ENCODE results near the gene ALG12. TPM values are rescaled to one million over a fixed set of nuclear protein-coding genes. Genes with fewer than 3 reads are reported as not detected.
A peak's percentile ranks its signal among the peaks of the same experiment; 100 is the strongest.

ALG12 gene
- polyA plus RNA-seq, 1 of the 3 experiments (the other 2 are of a cell fraction), result 9.9 TPM

DNA sequence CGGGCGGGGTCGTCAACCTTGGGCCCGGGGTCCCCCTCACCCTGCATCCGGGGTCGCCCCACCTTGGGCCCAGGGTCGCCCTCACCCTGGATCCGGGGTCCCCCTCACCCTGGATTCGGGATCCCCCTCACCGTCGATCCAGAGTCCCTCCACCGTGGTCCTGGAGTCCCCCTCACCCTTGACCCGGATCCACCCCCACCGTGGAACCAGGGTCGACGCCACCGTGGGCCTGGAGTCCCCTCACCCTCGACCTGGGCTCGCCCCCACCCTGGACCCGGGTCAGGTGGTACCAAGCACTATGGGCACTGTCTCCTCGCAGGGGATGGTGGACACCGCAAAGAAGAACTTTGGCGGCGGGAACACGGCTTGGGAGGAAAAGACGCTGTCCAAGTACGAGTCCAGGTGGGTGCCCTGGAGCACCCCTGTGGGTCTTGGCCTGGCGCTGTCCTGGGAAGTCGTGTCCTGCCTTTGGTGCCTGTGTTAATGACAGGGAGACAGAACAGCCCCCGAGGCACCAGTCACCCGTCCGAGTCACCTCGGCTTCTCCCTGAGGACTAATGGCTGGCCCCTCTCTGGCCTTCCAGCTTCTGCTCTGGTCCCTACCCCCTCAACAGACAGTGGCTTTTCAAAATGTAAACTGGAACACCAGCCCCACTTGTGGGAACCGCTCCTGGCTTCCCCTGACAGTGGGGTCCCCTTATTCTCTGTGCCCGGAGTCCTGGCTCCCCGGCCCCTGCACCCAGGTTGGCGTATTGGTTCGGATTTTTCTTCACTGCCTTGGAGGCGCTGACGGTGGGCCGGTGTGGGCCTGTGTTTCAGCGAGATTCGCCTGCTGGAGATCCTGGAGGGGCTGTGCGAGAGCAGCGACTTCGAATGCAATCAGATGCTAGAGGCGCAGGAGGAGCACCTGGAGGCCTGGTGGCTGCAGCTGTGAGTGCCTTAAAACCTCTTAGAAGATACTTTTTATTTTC, 958 bp upstream of the ALG12 start:
- Histone ChIP-seq H3K27me3 (ENCODE audit: insufficient read depth) (no peaks in the 10 kb centered on the region), H2AFZ (ENCODE audit: low read depth) (no peak overlapping the region), H3K9me2 (no peaks in the 10 kb centered on the region), H3K9ac (peak overlapping the region; percentile 51; the same call in 1 of the 2 replicates), H3K4me3 (ENCODE audit: low read depth in 2 of 2, low read length in 1 of 2) (peak overlapping the region; percentile 55 to 72), H3K4me2 (peak overlapping the region; percentile 78), H4K20me1 (ENCODE audit: insufficient read depth) (no peaks in the 10 kb centered on the region), H3K27ac (ENCODE audit: low read depth in 2 of 2, low read length in 1 of 2) (peak overlapping the region in 1 of 2 experiments; percentile 58; a peak in 1 of 4 replicates), H3K4me1 (ENCODE audit: control insufficient read depth in 1 of 2, insufficient read depth in 2 of 2, low read depth in 1 of 2, low read length in 1 of 2) (peaks cover 0 to 12% of the 10 kb centered on the region in 2 experiments; a peak in 2 of 4 replicates), H3K36me3 (replicated peaks in 1 of 2; ENCODE audit: control insufficient read depth in 1 of 2, insufficient read depth in 2 of 2, low read length in 1 of 2) (peaks cover 0 to 29% of the 10 kb centered on the region in 2 experiments), H3F3A (replicated peaks; ENCODE audit: insufficient read depth) (no peaks in the 10 kb centered on the region), H3K79me2 (ENCODE audit: insufficient read depth) (0 out of 2 replicates have a peak, but pooled peaks cover 5% of the 10 kb centered on the region), H3K9me3 (no peaks in the 10 kb centered on the region)
- ChIA-PET CTCF (interaction anchor here (1.3 to 4.1 kb wide), 3 partner anchors 11 to 111 kb away, joined by 6 to 18 read pairs (median 12); no protein-coding TSS in a partner anchor), POLR2A (interaction anchor here (1.1 to 1.6 kb wide), 2 partner anchors 14 to 16 kb away, joined by 5 read pairs; no protein-coding TSS in a partner anchor)
- 46% methylated on average over 24 of the region's 47 CpGs for WGBS (ENCODE audit: low lambda C conversion rate)
- no peak for TF ChIP-seq FOXJ3 (CRISPR knock-in tag; IDR thresholded peaks at IDR 0.05)
- no peak for TF ChIP-seq RXRA (IDR thresholded peaks at IDR 0.05; ENCODE audit: borderline replicate concordance, low read depth)
- TF ChIP-seq JUND (IDR thresholded peaks at IDR 0.05), result no peak
- no peak for TF ChIP-seq FOSL2 (IDR thresholded peaks at IDR 0.05; ENCODE audit: borderline replicate concordance, low read depth)
- no peak for TF ChIP-seq TCF12 (IDR thresholded peaks at IDR 0.05)
- no peak for TF ChIP-seq FOXM1 (IDR thresholded peaks at IDR 0.05; ENCODE audit: low read depth)
- TF ChIP-seq TEAD4 (IDR thresholded peaks at IDR 0.05; ENCODE audit: borderline replicate concordance, insufficient read depth), result no peak
- TF ChIP-seq GATA2 (CRISPR knock-in tag; IDR thresholded peaks at IDR 0.05), result no peak
- TF ChIP-seq, protein P1, sequence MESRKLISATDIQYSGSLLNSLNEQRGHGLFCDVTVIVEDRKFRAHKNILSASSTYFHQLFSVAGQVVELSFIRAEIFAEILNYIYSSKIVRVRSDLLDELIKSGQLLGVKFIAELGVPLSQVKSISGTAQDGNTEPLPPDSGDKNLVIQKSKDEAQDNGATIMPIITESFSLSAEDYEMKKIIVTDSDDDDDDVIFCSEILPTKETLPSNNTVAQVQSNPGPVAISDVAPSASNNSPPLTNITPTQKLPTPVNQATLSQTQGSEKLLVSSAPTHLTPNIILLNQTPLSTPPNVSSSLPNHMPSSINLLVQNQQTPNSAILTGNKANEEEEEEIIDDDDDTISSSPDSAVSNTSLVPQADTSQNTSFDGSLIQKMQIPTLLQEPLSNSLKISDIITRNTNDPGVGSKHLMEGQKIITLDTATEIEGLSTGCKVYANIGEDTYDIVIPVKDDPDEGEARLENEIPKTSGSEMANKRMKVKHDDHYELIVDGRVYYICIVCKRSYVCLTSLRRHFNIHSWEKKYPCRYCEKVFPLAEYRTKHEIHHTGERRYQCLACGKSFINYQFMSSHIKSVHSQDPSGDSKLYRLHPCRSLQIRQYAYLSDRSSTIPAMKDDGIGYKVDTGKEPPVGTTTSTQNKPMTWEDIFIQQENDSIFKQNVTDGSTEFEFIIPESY (IDR thresholded peaks at IDR 0.05; ENCODE audit: borderline replicate concordance, low read depth), result no peak
- TF ChIP-seq GABPA (IDR thresholded peaks at IDR 0.05; ENCODE audit: low read depth), result no peak
- no peak for TF ChIP-seq EZH2phosphoT487 (IDR thresholded peaks at IDR 0.05; ENCODE audit: borderline replicate concordance, low read depth)
- no peak for TF ChIP-seq SIN3A (IDR thresholded peaks at IDR 0.05; ENCODE audit: borderline replicate concordance, low read depth, low read length)
- TF ChIP-seq, protein P2, sequence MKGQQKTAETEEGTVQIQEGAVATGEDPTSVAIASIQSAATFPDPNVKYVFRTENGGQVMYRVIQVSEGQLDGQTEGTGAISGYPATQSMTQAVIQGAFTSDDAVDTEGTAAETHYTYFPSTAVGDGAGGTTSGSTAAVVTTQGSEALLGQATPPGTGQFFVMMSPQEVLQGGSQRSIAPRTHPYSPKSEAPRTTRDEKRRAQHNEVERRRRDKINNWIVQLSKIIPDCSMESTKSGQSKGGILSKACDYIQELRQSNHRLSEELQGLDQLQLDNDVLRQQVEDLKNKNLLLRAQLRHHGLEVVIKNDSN (IDR thresholded peaks at IDR 0.05; ENCODE audit: borderline replicate concordance, low read depth), result no peak
- TF ChIP-seq, protein P3, sequence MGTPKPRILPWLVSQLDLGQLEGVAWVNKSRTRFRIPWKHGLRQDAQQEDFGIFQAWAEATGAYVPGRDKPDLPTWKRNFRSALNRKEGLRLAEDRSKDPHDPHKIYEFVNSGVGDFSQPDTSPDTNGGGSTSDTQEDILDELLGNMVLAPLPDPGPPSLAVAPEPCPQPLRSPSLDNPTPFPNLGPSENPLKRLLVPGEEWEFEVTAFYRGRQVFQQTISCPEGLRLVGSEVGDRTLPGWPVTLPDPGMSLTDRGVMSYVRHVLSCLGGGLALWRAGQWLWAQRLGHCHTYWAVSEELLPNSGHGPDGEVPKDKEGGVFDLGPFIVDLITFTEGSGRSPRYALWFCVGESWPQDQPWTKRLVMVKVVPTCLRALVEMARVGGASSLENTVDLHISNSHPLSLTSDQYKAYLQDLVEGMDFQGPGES (IDR thresholded peaks at IDR 0.05; ENCODE audit: low read depth, low read length), result no peak
- no peak for TF ChIP-seq ELF1 (IDR thresholded peaks at IDR 0.05)
- TF ChIP-seq RCOR1 (IDR thresholded peaks at IDR 0.05; ENCODE audit: low read length), result no peak
- TF ChIP-seq TAF1 (IDR thresholded peaks at IDR 0.05; ENCODE audit: borderline replicate concordance, low read depth, low read length), result no peak
- TF ChIP-seq RFX5 (IDR thresholded peaks at IDR 0.05; ENCODE audit: low read length), result no peak
- TF ChIP-seq MEF2A (IDR thresholded peaks at IDR 0.05; ENCODE audit: borderline replicate concordance, low read depth), result no peak
- no peak for TF ChIP-seq NRF1 (IDR thresholded peaks at IDR 0.05; ENCODE audit: low read depth, low read length)
- peak; percentile 64 for DNase-seq
